ENCODE data around the gene C8B. TPM values are rescaled to one million over a fixed set of nuclear protein-coding genes. Genes with fewer than 3 reads are reported as not detected.

Gene C8B
- total RNA-seq, 1 donor from 2014 or later = not detected

DNA sequence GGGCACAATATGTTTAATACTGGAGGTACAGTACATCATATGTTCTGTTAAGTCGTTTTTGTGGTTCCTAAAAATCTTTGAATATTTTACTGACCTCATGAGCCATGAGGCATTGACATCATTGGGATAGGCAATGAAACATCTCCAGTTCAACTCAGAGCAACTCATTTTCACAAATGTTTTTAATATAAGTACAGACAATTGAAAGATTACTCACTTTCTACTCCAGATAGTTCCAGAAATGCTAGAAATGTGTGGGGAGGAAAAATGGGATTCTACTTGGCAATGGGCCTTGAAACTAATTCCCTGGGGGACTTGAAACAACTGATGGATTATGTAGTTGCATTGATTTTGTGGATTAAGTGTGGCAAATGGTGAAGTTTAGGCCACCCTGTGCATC is 7.2 kb upstream of the C8B start:
- no peak overlapping the region for H3K27ac Mint-ChIP-seq (ENCODE audit: unreplicated experiment)
- H3K9me3 Mint-ChIP-seq = peaks cover 3% of the 10 kb centered on the region
- H3K4me3 Mint-ChIP-seq = no peak overlapping the region
- no peaks in the 10 kb centered on the region for H3K36me3 Mint-ChIP-seq (ENCODE audit: low read depth)
- TF ChIP-seq CTCF (conservative IDR thresholded peaks at IDR 0.05) = no peak
- no peaks in the 10 kb centered on the region for H3K27me3 Mint-ChIP-seq (ENCODE audit: low read depth)
- no peak for DNase-seq (ENCODE audit: low read depth, low spot score)
- no peaks in the 10 kb centered on the region for H3K4me1 Mint-ChIP-seq

- H3K4me3 Mint-ChIP-seq = no peak overlapping the region
- peaks cover 3% of the 10 kb centered on the region for H3K9me3 Mint-ChIP-seq
- H3K36me3 Mint-ChIP-seq (ENCODE audit: low read depth) = no peaks in the 10 kb centered on the region
- DNase-seq (ENCODE audit: low read depth, low spot score) = no peak
- no peak for TF ChIP-seq CTCF (conservative IDR thresholded peaks at IDR 0.05)
- no peaks in the 10 kb centered on the region for H3K27me3 Mint-ChIP-seq (ENCODE audit: low read depth)
- no peak overlapping the region for H3K27ac Mint-ChIP-seq (ENCODE audit: unreplicated experiment)
- no peaks in the 10 kb centered on the region for H3K4me1 Mint-ChIP-seq
Measured at GRCh38 chr1:56970280-56970679, 4.5 kb upstream of the C8B start.

DNA sequence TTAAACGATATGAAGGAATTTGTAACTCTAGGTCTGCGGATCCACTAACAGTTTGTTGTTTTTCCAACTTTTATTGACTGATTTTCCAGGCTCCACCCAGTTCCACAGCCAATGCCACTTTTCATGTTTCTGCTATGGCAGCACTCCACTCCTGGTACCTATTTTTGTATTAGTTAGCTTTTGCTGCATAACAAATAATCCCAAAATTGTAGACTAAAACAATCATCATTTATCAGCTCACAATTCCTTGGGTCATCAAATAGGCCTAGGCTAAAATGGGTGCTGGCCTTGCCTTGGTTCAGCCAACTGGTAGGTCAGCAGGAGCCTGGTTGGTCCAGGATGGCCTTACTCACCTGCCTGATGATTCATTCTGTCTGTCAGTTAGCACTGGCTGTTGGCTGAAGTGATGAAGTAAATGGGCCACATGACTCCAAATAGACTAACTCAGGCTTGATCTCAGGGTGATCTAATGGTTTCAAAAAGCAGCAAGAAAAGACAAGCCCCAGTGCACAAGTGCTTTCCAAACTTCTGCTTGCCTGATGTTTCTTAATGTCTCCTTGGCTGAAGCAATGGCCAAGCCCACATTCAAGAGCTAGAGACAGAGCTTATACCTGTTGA is 3.2 kb upstream of the C8B start:
- H3K4me3 Mint-ChIP-seq = no peak overlapping the region
- H3K4me1 Mint-ChIP-seq = peaks cover 4% of the 10 kb centered on the region
- no peak for TF ChIP-seq CTCF (conservative IDR thresholded peaks at IDR 0.05)
- no peaks in the 10 kb centered on the region for H3K36me3 Mint-ChIP-seq (ENCODE audit: low read depth)
- DNase-seq (ENCODE audit: low read depth, low spot score) = no peak
- H3K27ac Mint-ChIP-seq (ENCODE audit: unreplicated experiment) = no peak overlapping the region
- no peaks in the 10 kb centered on the region for H3K27me3 Mint-ChIP-seq (ENCODE audit: low read depth)
- peaks cover 3% of the 10 kb centered on the region for H3K9me3 Mint-ChIP-seq

DNA sequence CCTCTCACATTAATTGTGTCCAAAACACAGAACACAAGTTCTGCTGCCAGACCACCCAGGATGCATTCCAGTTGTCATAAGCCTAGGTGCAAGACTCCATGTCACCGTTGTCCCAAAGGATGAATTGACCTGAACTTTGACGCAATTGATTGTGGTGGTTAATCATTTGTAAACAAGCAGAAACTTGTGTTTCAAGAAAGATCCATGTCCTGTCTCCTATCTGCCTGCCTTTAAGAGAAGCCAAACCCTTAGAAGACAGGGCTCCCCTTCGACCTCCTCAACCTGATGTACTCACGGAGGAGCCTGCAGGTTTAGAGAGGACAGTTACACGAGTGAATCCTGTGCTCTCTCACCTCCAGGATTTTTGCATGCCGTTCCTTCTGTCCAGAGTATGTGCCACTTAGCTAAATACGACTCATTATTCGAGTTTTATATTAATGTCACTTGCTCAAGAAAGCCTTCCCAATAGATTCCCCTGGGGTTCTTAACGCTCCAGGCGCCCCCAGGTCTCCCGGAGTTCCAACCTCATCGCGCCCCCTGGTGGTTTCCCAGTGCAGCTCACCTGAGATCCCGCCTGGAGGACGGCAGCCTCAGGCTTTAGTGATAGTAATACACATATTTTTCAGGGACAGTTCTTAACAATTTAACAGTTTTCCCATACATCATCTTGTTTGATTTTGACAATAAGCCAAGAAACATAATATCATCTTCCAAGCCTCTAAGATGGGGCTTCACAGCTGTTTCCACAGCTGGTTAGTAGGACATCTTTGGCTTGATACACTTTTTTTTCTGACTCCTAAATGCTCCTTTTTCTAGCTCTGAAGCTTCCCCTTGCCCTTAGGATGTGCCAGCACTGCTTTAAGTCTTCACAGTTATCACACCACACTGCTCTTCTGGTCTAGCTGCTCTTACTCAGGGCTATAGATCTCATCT is 2.4 kb upstream of the C8B start:
- peak; percentile 69 for TF ChIP-seq CTCF (conservative IDR thresholded peaks at IDR 0.05)
- H3K9me3 Mint-ChIP-seq = peaks cover 3% of the 10 kb centered on the region
- no peak overlapping the region for H3K4me3 Mint-ChIP-seq
- peak; percentile 54 for DNase-seq (ENCODE audit: low read depth, low spot score)
- no peaks in the 10 kb centered on the region for H3K36me3 Mint-ChIP-seq (ENCODE audit: low read depth)
- H3K4me1 Mint-ChIP-seq = peaks cover 4% of the 10 kb centered on the region
- no peaks in the 10 kb centered on the region for H3K27me3 Mint-ChIP-seq (ENCODE audit: low read depth)
- H3K27ac Mint-ChIP-seq (ENCODE audit: unreplicated experiment) = no peak overlapping the region

- H3K4me3 Mint-ChIP-seq = no peak overlapping the region
Measured at GRCh38 chr1:56967355-56967754, 1.5 kb upstream of the C8B start.

More at GRCh38 chr1:56967355-56967754, 1.5 kb upstream of the C8B start:
- H3K27me3 Mint-ChIP-seq (ENCODE audit: low read depth) = no peaks in the 10 kb centered on the region
- no peak for TF ChIP-seq CTCF (conservative IDR thresholded peaks at IDR 0.05)
- peaks cover 3% of the 10 kb centered on the region for H3K9me3 Mint-ChIP-seq
- H3K4me1 Mint-ChIP-seq = peaks cover 4% of the 10 kb centered on the region
- H3K27ac Mint-ChIP-seq (ENCODE audit: unreplicated experiment) = no peak overlapping the region
- no peak for DNase-seq (ENCODE audit: low read depth, low spot score)
- H3K36me3 Mint-ChIP-seq (ENCODE audit: low read depth) = no peaks in the 10 kb centered on the region
